Stimulated activated CD4-positive, alpha-beta T cell treated with anti-CD3 and anti-CD28 coated beads, Interleukin-15, amount 100 ng/mL, for 1 hour (primary cell): ENCODE measurements around the gene FNDC3B.

Experiments used
- DNase-seq, 2 donors: peaks; one replicate each; pipeline ENCODE4 v3.0.0-alpha.2; 2020; ENCODE audit warnings: low read depth in 1 of 2, low spot score in 1 of 2

Gene FNDC3B

GRCh38 chr3:172111163-172111562, 71.8 kb downstream of the FNDC3B start:
- no peak for DNase-seq

GRCh38 chr3:172112078-172112733, 72.8 kb downstream of the FNDC3B start:
- DNase-seq, result no peak

GRCh38 chr3:172112734-172113120, 73.3 kb downstream of the FNDC3B start:
- DNase-seq, result no peak

- no peak for DNase-seq
These were observed 74.3 kb downstream of the FNDC3B start for GRCh38 chr3:172113710-172114109.

DNA sequence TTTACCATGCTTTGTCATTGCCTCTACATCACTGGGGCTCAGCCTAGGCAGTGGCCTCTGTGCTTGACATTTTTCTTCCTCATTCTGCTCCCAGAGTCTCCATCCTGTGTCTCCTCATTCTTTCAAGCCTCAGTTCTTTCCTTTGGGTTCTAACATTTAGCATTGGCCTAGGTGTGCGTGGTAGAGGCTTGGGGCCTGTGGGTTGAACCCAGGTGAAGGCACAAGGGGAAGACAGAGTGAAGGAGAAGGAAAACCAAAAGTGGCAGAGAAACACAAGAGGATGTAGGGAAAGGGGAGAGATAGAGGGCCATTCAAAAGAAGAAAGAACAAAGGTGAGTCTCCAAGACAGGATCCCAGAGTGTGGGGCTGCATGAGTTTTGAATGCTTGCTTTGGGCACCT, 75.7 kb downstream of the FNDC3B start:
- DNase-seq, result no peak

- DNase-seq, result no peak
These were observed 76.4 kb downstream of the FNDC3B start for GRCh38 chr3:172115787-172116186.

- no peak for DNase-seq
These were observed 78.6 kb downstream of the FNDC3B start for GRCh38 chr3:172118019-172118418.

GRCh38 chr3:172119266-172119969, 80.0 kb downstream of the FNDC3B start:
- no peak for DNase-seq

- no peak for DNase-seq
These were observed 81.5 kb downstream of the FNDC3B start for GRCh38 chr3:172120912-172121311.

DNA sequence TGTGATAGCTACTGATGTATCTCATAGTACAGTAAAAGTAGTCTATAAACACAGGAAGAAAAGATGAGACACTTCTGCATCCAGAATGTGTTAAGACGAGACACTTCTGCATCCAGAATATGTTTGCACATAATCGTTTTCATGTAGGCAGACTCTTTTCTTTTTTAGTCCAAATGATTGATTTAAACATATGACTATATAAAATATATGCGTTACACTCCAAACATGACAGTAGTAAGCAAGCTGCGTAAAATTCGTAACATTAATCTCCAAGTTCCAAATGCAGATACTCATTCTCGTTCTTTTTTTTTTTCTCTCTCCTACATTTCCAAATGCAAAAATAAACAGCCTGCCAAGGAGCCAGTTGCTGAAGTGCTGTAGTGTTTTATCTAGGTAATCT, 82.6 kb downstream of the FNDC3B start:
- DNase-seq, result no peak

GRCh38 chr3:172124271-172124670, 84.9 kb downstream of the FNDC3B start:
- DNase-seq, result no peak

DNA sequence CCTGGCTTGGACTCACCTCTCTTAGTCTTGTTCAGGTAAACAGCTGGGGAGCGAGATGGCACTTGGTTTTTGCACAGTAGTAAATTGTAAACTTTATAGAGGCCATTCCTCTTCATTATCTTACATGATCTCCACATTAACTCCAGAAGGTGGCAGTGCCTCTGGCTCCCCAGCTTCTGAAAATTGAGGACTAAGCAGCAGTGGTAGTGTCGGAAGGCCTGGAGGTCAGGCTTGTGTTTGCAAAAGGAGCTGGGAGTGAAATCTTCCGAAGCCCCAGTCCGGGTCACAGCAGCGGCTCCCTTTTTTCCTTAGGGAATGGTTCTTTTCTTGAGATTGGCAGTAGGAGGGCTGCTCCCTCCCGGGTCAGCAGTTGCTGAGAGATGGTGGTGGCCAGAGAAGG, 85.7 kb downstream of the FNDC3B start:
- no peak for DNase-seq

DNA sequence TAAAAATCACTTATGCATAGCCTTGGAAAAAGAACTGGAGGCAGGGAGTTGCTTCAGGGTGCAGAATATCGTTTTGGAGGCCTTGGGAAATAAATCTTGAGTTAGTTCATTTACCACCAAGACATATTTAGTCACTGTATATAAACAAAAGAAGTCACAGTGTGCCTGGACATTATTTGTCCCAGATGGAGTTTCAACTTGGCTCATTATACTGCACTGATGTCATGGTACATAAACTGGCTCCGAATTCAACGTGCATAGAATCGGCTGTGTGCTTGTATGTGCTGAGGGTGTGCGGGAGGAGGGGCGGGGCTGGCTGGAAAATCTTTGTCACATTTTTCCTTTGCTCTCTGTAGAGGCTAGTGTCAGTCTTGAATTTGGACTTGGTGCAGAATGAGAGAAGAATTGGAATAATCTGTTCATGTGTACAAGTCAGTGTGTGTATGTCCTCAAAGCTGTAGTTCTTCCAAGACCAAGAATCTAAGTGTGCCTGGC, 86.6 kb downstream of the FNDC3B start:
- DNase-seq, result no peak

- DNase-seq, result no peak
These were observed 87.4 kb downstream of the FNDC3B start for GRCh38 chr3:172126741-172127140.

GRCh38 chr3:172127141-172127540, 87.8 kb downstream of the FNDC3B start:
- no peak for DNase-seq

- no peak for DNase-seq
These were observed 88.7 kb downstream of the FNDC3B start for GRCh38 chr3:172127929-172128580.

DNA sequence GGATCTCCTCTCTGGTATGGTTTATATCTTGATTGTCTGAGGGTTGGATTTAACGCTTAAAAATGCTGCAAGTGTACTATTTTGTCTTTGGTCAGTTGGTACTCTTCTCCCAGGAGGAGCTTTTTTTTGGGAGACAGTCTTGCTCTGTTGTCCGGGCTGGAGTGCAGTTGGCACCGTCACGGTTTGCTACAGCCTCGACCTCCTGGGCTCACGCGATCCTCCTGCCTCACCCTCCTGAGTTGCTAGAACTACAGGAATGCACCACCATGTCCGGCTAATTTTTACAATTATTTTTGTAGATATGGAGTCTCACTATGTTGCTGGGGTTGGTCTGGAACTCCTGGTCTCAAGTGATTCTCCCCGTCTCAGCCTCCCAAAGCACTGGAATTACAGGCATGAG, 89.5 kb downstream of the FNDC3B start:
- no peak for DNase-seq

- DNase-seq, result no peak
These were observed 90.1 kb downstream of the FNDC3B start for GRCh38 chr3:172129498-172129849.

DNA sequence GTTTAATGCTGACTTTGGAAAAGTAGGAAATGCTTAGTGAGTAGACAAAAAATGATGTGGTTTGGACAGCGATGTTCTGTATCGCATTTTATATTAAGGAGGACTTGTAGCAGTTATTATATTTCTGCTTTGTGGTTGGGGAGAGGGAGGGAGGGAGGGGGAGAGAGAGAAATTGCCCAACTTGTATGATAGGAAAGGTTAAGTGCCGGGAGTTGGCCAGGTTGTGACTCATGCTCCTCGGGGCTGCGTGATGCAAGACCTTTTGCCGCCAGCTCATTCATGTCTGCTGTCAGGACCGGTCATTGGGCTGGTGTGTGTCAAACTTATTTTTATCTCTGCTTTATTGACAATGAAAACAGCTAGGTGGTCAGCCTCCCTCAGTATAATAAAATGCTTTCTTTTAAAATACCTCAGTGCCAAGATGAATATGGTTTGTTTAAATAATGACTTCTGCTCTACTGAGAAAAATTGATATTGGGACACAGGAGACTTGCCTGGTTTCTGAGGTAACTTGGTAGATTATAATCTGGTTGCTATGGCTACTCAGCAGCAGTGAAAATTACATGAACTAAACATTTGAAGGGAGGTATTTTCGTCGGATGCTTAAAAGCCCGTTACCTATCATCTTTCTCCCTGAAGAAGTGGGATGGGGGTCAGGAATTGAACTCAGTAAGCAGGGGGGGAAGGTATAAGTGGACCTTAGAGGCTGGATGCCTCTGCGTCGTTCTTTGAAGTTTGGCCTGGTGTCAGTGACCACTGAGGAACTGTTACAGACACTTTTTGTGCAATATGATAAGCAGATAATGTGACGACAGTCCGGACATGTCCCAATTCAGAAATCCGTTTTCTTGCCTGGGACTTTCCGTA, 90.7 kb downstream of the FNDC3B start:
- peak in 1 of 2 donors; percentile 10 for DNase-seq

GRCh38 chr3:172130717-172131050, 91.3 kb downstream of the FNDC3B start:
- DNase-seq, result no peak

DNA sequence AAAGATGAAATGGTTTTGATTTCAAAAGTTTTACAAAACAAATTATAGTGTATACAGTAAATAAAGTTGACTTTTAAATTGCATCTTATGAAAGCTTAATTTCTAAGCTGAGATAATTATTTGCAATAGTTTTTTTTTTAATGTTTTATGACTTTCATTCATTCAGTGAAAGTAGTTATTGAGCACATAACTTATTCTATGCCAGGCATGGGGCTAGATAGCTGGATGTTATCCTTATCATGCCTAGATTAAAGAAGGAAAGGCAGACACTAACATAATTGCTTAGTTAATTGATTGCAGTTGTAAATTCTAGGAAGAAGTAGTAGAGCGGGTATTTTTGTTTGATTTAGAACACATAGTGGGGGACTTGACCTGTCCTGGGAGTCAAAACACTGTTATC, 92.4 kb downstream of the FNDC3B start:
- no peak for DNase-seq

GRCh38 chr3:172132159-172132586, 92.8 kb downstream of the FNDC3B start:
- no peak for DNase-seq
